Chondrocyte (in vitro differentiated cells): ENCODE data around the gene CWC15. TPM values are rescaled to one million over a fixed set of nuclear protein-coding genes. Genes with fewer than 3 reads are reported as not detected.

Source experiments
- DNase-seq: peaks from one replicate; pipeline ENCODE4 v3.0.0; 2021; ENCODE audit warnings: mixed read lengths, low spot score
- H3K27ac Mint-ChIP-seq: one replicate; pipeline ENCODE4 v1.8.0; 2021; ENCODE audit warnings: mild to moderate bottlenecking, moderate library complexity, mixed read lengths; ENCODE audit not compliant: unreplicated experiment
- H3K27me3 Mint-ChIP-seq: 2 replicates; pipeline ENCODE4 v1.8.0; 2021; ENCODE audit warnings: low read depth, mixed read lengths
- H3K36me3 Mint-ChIP-seq: 2 replicates; pipeline ENCODE4 v1.8.0; 2021; ENCODE audit warnings: low read depth, mixed read lengths
- H3K4me1 Mint-ChIP-seq: 2 replicates; pipeline ENCODE4 v1.8.0; 2021; ENCODE audit warnings: low read depth, mild to moderate bottlenecking, mixed read lengths
- H3K4me3 Mint-ChIP-seq: one replicate; pipeline ENCODE4 v1.8.0; 2021; ENCODE audit warnings: mild to moderate bottlenecking, moderate library complexity, mixed read lengths; ENCODE audit not compliant: unreplicated experiment
- H3K9me3 Mint-ChIP-seq: 2 replicates; pipeline ENCODE4 v1.8.0; 2021; ENCODE audit warnings: low read depth, mixed read lengths
- total RNA-seq: library from RNA; stranded (reverse); gene quantifications from 3 replicates; pipeline ENCODE4 v1.2.1, GENCODE V29; 2021
- TF ChIP-seq, protein P1 (sequence below): fragments of 200-600 bp; sonication (generic); IDR thresholded peaks from 2 replicates; pipeline ENCODE4 v1.5.0; 2021; ENCODE audit warnings: antibody characterized with exemption, mild to moderate bottlenecking, moderate library complexity

The CWC15 gene
- total RNA-seq, 1 donor from 2014 or later = 42.0 TPM

DNA sequence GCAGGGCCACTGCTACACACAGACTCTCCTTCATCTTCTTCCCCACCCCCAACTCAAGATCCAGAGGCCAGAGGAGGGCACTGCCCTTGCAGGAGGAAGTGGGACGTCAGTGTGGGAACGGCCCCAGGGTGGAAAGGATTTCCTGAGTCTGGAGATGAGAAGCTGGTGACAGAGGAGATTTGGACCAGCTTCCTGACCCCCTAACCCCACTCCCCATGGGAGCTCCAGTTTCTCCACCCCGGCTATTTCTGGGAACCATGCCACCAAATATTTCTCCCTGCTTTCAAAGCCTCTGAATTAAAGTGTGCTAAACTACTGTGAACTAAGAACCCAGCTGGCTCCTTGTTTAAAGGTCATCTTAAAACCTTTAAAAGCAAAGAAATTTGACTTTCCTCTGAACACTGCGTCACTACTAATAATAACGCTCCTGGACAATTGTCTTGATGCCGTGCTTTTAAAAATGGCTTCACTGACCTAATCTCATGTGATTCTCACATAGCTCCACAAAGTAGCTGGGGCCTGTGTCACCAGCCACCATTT, 46.6 kb downstream of the CWC15 start:
- peaks cover 47% of the 10 kb centered on the region for H3K4me1 Mint-ChIP-seq
- TF ChIP-seq, protein P1, sequence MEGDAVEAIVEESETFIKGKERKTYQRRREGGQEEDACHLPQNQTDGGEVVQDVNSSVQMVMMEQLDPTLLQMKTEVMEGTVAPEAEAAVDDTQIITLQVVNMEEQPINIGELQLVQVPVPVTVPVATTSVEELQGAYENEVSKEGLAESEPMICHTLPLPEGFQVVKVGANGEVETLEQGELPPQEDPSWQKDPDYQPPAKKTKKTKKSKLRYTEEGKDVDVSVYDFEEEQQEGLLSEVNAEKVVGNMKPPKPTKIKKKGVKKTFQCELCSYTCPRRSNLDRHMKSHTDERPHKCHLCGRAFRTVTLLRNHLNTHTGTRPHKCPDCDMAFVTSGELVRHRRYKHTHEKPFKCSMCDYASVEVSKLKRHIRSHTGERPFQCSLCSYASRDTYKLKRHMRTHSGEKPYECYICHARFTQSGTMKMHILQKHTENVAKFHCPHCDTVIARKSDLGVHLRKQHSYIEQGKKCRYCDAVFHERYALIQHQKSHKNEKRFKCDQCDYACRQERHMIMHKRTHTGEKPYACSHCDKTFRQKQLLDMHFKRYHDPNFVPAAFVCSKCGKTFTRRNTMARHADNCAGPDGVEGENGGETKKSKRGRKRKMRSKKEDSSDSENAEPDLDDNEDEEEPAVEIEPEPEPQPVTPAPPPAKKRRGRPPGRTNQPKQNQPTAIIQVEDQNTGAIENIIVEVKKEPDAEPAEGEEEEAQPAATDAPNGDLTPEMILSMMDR = no peak
- DNase-seq = no peak
- peak overlapping the region; percentile 29 for H3K4me3 Mint-ChIP-seq
- H3K27me3 Mint-ChIP-seq = peaks cover 2% of the 10 kb centered on the region
- no peaks in the 10 kb centered on the region for H3K9me3 Mint-ChIP-seq
- H3K36me3 Mint-ChIP-seq = peaks cover 1% of the 10 kb centered on the region
- peak overlapping the region; percentile 97 for H3K27ac Mint-ChIP-seq

GRCh38 chr11:94926271-94926625, 47.1 kb downstream of the CWC15 start:
- Mint-ChIP-seq H3K27me3 (peaks cover 2% of the 10 kb centered on the region), H3K36me3 (peaks cover 1% of the 10 kb centered on the region), H3K4me3 (no peak overlapping the region), H3K9me3 (no peaks in the 10 kb centered on the region), H3K27ac (peak overlapping the region; percentile 97), H3K4me1 (peaks cover 47% of the 10 kb centered on the region)
- DNase-seq = no peak
- TF ChIP-seq, protein P1 = no peak

- H3K27ac Mint-ChIP-seq = peak overlapping the region; percentile 86
- no peak for DNase-seq
Observed at GRCh38 chr11:94925422-94926270, 47.7 kb downstream of the CWC15 start.

GRCh38 chr11:94924612-94925011, 48.7 kb downstream of the CWC15 start:
- H3K9me3 Mint-ChIP-seq = no peaks in the 10 kb centered on the region
- peaks cover 1% of the 10 kb centered on the region for H3K36me3 Mint-ChIP-seq
- no peak overlapping the region for H3K4me3 Mint-ChIP-seq
- peaks cover 2% of the 10 kb centered on the region for H3K27me3 Mint-ChIP-seq
- peaks cover 47% of the 10 kb centered on the region for H3K4me1 Mint-ChIP-seq
- DNase-seq = no peak
- no peak overlapping the region for H3K27ac Mint-ChIP-seq
- TF ChIP-seq, protein P1 = no peak

More at GRCh38 chr11:94925422-94926270, 47.7 kb downstream of the CWC15 start:
- TF ChIP-seq, protein P1 = no peak
- no peaks in the 10 kb centered on the region for H3K9me3 Mint-ChIP-seq
- H3K4me3 Mint-ChIP-seq = no peak overlapping the region
- peaks cover 1% of the 10 kb centered on the region for H3K36me3 Mint-ChIP-seq
- peaks cover 47% of the 10 kb centered on the region for H3K4me1 Mint-ChIP-seq
- peaks cover 2% of the 10 kb centered on the region for H3K27me3 Mint-ChIP-seq

GRCh38 chr11:94924171-94924572, 49.2 kb downstream of the CWC15 start:
- Mint-ChIP-seq H3K27me3 (peaks cover 2% of the 10 kb centered on the region), H3K36me3 (peaks cover 1% of the 10 kb centered on the region), H3K27ac (no peak overlapping the region), H3K4me3 (no peak overlapping the region), H3K9me3 (no peaks in the 10 kb centered on the region), H3K4me1 (peaks cover 45% of the 10 kb centered on the region)
- TF ChIP-seq, protein P1 = no peak
- DNase-seq = no peak
